WERI-Rb-1 (cell line): ENCODE results near the gene PPIP5K2.

ENCODE experiments used
- DNase-seq: peaks from one replicate; pipeline ENCODE4 v3.0.0-alpha.2; 2020
- H3K27ac ChIP-seq: fragments of 250-450 bp; sonication (Bioruptor Pico); 2 replicates; pipeline ENCODE4 v1.5.1; 2020; ENCODE audit warnings: mild to moderate bottlenecking, moderate library complexity
- H3K27me3 ChIP-seq: fragments of 250-450 bp; sonication (Bioruptor Pico); 2 replicates; pipeline ENCODE4 v1.5.1; 2021; ENCODE audit warnings: mild to moderate bottlenecking, low read depth, moderate library complexity; ENCODE audit not compliant: insufficient read depth, severe bottlenecking
- H3K36me3 ChIP-seq: fragments of 250-450 bp; sonication (Bioruptor Pico); 2 replicates; pipeline ENCODE4 v1.5.1; 2020; ENCODE audit warnings: mild to moderate bottlenecking, moderate library complexity
- H3K4me3 ChIP-seq: 2 replicates; pipeline ENCODE4 v1.5.1; 2011; ENCODE audit warnings: low read depth, mild to moderate bottlenecking, control low read depth, low read length
- H3K9me3 ChIP-seq: fragments of 250-450 bp; sonication (Bioruptor Pico); 2 replicates; pipeline ENCODE4 v1.5.1; 2021; ENCODE audit warnings: mild to moderate bottlenecking, moderate library complexity; ENCODE audit not compliant: severe bottlenecking
- TF ChIP-seq, protein P1 (sequence below): IDR thresholded peaks from 2 replicates; pipeline ENCODE4 v1.5.1; 2011; ENCODE audit warnings: low read depth, mild to moderate bottlenecking, control low read depth, inconsistent platforms, low read length

Gene PPIP5K2

DNA sequence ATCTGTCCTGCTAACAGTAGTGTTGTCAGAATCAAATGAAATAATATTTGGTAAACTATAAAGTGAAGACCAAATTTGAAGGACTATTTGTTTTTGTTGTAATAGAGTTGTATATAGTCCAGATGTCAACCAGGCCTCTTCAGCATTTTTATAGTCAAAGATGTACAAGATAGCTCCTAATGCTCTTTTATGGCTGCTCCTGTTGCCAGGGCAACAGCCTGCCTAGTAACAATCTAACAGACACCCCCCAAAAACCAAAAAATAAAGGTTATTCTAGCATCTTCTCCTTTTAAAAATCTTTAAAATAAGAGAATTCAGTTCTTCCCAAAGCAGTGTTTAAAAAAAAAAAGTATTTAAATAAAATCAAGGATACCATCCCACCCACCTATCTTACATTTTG lies 89.0 kb downstream of the PPIP5K2 start:
- TF ChIP-seq, protein P1, sequence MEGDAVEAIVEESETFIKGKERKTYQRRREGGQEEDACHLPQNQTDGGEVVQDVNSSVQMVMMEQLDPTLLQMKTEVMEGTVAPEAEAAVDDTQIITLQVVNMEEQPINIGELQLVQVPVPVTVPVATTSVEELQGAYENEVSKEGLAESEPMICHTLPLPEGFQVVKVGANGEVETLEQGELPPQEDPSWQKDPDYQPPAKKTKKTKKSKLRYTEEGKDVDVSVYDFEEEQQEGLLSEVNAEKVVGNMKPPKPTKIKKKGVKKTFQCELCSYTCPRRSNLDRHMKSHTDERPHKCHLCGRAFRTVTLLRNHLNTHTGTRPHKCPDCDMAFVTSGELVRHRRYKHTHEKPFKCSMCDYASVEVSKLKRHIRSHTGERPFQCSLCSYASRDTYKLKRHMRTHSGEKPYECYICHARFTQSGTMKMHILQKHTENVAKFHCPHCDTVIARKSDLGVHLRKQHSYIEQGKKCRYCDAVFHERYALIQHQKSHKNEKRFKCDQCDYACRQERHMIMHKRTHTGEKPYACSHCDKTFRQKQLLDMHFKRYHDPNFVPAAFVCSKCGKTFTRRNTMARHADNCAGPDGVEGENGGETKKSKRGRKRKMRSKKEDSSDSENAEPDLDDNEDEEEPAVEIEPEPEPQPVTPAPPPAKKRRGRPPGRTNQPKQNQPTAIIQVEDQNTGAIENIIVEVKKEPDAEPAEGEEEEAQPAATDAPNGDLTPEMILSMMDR, result no peak
- no peak for DNase-seq

DNA sequence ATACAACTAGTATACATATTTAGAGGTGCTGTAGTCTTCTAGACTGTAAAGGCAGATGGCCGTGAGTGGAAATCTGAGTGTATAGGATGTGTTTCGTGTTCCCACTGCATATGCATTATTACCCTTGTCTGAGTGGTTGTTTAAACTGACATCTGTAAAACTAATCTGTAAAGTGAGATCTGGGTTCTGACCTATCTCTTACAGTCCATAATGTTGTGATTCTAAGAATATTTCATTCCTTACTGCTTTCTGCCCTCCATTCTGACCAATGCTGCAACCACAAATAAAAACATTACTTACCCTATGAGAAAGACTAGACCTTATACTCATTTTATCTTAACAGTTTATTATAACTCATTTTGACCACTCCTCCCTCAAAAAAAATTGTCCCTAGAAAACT lies 90.9 kb downstream of the PPIP5K2 start:
- Histone ChIP-seq H3K9me3 (no peaks in the 10 kb centered on the region), H3K4me3 (no peak overlapping the region), H3K36me3 (no peaks in the 10 kb centered on the region), H3K27me3 (no peaks in the 10 kb centered on the region), H3K27ac (no peak overlapping the region)
- TF ChIP-seq, protein P1, result no peak
- DNase-seq, result no peak

More for the DNA sequence above, 89.0 kb downstream of the PPIP5K2 start:
- Histone ChIP-seq H3K9me3 (no peaks in the 10 kb centered on the region), H3K4me3 (no peak overlapping the region), H3K27ac (no peak overlapping the region), H3K36me3 (no peaks in the 10 kb centered on the region), H3K27me3 (no peaks in the 10 kb centered on the region)

DNA sequence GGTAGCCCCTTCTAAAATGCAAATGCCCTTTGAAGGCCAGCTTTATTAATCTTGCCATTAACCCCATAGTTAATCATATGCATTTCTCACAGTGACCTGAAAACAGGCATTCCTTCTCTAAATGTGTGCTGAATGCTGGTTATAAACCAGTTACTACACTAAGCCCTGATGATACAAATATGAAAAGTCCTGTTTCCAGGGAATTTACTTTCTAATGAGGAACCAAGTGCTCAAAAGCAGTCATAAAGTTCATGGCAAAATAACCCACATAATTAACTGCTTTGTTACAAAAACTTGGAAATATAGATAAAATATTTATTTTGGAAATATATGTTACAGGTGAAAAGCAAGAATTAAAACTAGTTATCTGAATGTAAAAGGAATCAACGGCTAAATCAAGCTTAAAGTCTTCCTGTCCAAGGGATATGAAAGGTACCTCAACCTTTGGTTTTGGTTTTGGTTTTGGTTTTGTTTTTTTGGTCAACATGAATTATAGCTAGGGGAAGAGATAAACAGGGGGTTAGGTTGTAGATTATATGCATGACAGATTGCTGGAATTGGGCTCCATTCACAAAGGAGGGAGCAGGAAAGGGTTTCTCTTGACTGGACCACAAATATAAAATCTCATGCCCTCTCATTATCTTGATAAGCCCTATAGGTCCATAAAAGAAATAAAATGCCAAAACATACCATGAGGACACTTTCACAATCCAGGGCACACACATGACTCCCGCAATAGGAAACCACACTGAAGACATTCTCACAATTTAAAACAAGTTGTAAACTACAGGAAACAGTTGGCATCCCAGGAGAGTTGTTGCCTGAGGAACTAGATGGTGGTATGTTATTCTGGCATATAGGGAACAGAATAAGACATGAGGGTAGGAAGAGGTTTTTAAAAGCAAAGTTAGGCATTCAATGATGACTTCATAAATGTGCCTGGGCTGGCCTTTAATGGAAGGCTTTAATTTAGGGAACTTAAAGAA lies 91.8 kb downstream of the PPIP5K2 start:
- Histone ChIP-seq H3K9me3 (no peaks in the 10 kb centered on the region), H3K36me3 (no peaks in the 10 kb centered on the region), H3K4me3 (no peak overlapping the region), H3K27ac (no peak overlapping the region), H3K27me3 (no peaks in the 10 kb centered on the region)
- TF ChIP-seq, protein P1, result no peak
- DNase-seq, result no peak

DNA sequence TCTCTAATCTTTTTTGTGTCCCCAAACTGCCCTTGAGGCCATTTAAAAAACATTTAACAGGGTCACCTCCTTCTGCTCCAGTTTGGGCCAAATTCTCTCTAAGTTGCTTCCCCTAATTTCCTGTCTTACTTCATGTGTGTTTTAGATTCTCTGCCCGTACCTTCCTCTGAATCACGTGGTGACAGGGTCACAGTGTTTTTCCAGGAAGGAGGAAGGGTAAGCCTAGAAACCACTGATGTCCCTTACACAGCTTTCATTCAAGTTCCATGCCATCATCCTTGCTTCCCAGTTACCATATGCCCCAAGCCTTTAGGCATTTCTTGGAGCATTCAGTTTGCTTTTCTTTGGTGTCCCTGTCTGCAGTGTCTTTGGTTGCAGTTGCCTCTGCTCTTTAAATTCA lies 96.0 kb downstream of the PPIP5K2 start:
- H3K27me3 ChIP-seq, result no peaks in the 10 kb centered on the region
- H3K9me3 ChIP-seq, result peaks cover 3% of the 10 kb centered on the region
- H3K27ac ChIP-seq, result no peak overlapping the region
- DNase-seq, result no peak
- H3K36me3 ChIP-seq, result no peaks in the 10 kb centered on the region
- TF ChIP-seq, protein P1, result no peak
- H3K4me3 ChIP-seq, result no peak overlapping the region

DNA sequence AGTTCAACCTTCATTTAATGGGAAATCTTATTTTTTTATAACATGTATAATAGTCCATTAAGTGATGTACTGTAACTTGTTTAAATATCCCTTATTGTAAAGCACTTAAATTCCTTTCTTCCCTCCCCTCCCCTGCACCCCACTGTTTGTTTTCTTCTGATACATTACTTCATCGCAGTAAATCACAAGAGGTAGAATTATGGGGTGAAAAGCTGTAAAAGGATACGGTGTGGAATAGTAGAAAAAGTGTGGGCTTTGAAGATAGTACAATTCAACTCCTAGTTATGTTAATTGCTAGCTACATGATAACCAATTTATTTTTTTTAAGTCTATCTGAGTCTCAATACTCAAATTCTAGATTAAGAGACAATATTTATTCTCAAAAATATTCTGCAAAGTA lies 96.6 kb downstream of the PPIP5K2 start:
- H3K36me3 ChIP-seq, result no peaks in the 10 kb centered on the region
- H3K4me3 ChIP-seq, result no peak overlapping the region
- TF ChIP-seq, protein P1, result no peak
- H3K9me3 ChIP-seq, result peaks cover 3% of the 10 kb centered on the region
- no peaks in the 10 kb centered on the region for H3K27me3 ChIP-seq
- H3K27ac ChIP-seq, result no peak overlapping the region
- DNase-seq, result no peak
